ENCODE measurements around the gene ARHGAP6.

The ARHGAP6 gene

DNA sequence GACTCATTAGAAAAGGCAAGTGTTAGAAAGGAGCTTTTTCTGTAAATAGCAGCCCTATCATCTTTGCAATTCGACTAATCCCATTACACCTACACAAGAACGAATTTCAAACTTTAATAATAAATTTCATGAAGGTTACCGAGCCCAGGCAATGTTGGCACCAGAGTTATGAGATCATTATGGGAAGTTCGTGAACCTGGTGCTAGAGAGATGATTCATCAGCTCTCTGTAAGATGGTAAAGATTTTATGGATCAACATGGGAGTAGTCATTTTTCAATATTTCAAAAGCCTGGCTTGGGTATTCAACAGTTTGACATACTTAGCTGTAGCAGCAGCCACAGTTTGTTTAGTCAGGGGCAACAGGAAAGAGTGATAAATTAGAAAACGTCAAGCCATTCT lies 336.7 kb downstream of the ARHGAP6 start:
- TF ChIP-seq RARB (CRISPR knock-in tag; IDR thresholded peaks at IDR 0.05) (no peak), PPARA (CRISPR knock-in tag; IDR thresholded peaks at IDR 0.05; ENCODE audit: borderline replicate concordance) (no peak), ISL1 (CRISPR knock-in tag; IDR thresholded peaks at IDR 0.05) (0 out of 2 replicates have a peak, but pooled peaks have one; percentile 21)
- TF ChIP-seq, protein P1, sequence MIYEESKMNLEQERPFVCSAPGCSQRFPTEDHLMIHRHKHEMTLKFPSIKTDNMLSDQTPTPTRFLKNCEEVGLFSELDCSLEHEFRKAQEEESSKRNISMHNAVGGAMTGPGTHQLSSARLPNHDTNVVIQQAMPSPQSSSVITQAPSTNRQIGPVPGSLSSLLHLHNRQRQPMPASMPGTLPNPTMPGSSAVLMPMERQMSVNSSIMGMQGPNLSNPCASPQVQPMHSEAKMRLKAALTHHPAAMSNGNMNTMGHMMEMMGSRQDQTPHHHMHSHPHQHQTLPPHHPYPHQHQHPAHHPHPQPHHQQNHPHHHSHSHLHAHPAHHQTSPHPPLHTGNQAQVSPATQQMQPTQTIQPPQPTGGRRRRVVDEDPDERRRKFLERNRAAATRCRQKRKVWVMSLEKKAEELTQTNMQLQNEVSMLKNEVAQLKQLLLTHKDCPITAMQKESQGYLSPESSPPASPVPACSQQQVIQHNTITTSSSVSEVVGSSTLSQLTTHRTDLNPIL (CRISPR knock-in tag; IDR thresholded peaks at IDR 0.05; ENCODE audit: low read depth) = 0 out of 2 replicates have a peak, but pooled peaks have one; percentile 19
- ATAC-seq = no peak; the same call in 2 of the 3 replicates

DNA sequence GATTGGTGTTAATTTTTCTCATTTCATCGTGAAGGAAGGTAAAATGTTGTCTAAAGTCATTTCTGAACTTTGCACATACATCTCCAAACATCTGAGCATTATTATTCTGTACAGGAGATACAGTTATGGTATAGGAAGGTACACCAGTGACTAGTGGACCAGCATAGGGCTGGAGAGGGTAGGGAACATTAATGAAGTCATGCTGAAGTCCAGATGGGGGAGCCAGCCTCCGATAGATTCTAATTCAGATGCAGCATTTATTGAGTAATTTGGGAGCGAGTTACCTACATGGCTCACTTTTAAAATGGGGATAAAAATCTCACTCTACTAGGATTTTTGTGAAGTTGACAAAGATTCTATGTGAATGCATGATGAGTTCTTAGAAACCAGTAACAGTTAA lies 337.6 kb downstream of the ARHGAP6 start:
- TF ChIP-seq GLIS3 (CRISPR knock-in tag; IDR thresholded peaks at IDR 0.05) = no peak
- TF ChIP-seq CSDC2 (CRISPR knock-in tag; IDR thresholded peaks at IDR 0.05) = no peak
- no peak for TF ChIP-seq ZC3H10 (CRISPR knock-in tag; IDR thresholded peaks at IDR 0.05)
- TF ChIP-seq SNAI2 (CRISPR knock-in tag; IDR thresholded peaks at IDR 0.05) = no peak
- TF ChIP-seq, protein P1 (CRISPR knock-in tag; IDR thresholded peaks at IDR 0.05; ENCODE audit: low read depth) = no peak
- TF ChIP-seq TOX (CRISPR knock-in tag; IDR thresholded peaks at IDR 0.05; ENCODE audit: borderline replicate concordance) = no peak
- TF ChIP-seq RARB (CRISPR knock-in tag; IDR thresholded peaks at IDR 0.05) = no peak
- TF ChIP-seq PPARA (CRISPR knock-in tag; IDR thresholded peaks at IDR 0.05; ENCODE audit: borderline replicate concordance) = no peak
- no peak for TF ChIP-seq ESRRG (CRISPR knock-in tag; IDR thresholded peaks at IDR 0.05)
- no peak for TF ChIP-seq ZNF565 (CRISPR knock-in tag; conservative IDR thresholded peaks at IDR 0.05; ENCODE audit: low read depth)
- no peak for TF ChIP-seq TCF4 (CRISPR knock-in tag; IDR thresholded peaks at IDR 0.05; ENCODE audit: borderline replicate concordance)
- no peak for TF ChIP-seq BACH2 (CRISPR knock-in tag; IDR thresholded peaks at IDR 0.05; ENCODE audit: borderline replicate concordance)
- TF ChIP-seq ZNF8 (CRISPR knock-in tag; IDR thresholded peaks at IDR 0.05) = no peak
- no peak for TF ChIP-seq ZFP30 (CRISPR knock-in tag; IDR thresholded peaks at IDR 0.05)
- TF ChIP-seq, protein P2, sequence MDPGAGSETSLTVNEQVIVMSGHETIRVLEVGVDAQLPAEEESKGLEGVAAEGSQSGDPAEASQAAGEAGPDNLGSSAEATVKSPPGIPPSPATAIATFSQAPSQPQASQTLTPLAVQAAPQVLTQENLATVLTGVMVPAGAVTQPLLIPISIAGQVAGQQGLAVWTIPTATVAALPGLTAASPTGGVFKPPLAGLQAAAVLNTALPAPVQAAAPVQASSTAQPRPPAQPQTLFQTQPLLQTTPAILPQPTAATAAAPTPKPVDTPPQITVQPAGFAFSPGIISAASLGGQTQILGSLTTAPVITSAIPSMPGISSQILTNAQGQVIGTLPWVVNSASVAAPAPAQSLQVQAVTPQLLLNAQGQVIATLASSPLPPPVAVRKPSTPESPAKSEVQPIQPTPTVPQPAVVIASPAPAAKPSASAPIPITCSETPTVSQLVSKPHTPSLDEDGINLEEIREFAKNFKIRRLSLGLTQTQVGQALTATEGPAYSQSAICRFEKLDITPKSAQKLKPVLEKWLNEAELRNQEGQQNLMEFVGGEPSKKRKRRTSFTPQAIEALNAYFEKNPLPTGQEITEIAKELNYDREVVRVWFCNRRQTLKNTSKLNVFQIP (CRISPR knock-in tag; IDR thresholded peaks at IDR 0.05; ENCODE audit: borderline replicate concordance, low read depth) = no peak
- TF ChIP-seq, protein P3, sequence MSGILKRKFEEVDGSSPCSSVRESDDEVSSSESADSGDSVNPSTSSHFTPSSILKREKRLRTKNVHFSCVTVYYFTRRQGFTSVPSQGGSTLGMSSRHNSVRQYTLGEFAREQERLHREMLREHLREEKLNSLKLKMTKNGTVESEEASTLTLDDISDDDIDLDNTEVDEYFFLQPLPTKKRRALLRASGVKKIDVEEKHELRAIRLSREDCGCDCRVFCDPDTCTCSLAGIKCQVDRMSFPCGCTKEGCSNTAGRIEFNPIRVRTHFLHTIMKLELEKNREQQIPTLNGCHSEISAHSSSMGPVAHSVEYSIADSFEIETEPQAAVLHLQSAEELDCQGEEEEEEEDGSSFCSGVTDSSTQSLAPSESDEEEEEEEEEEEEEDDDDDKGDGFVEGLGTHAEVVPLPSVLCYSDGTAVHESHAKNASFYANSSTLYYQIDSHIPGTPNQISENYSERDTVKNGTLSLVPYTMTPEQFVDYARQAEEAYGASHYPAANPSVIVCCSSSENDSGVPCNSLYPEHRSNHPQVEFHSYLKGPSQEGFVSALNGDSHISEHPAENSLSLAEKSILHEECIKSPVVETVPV (CRISPR knock-in tag; IDR thresholded peaks at IDR 0.05) = no peak
- TF ChIP-seq ZFP3 (CRISPR knock-in tag; IDR thresholded peaks at IDR 0.05) = no peak
- TF ChIP-seq ZNF70 (CRISPR knock-in tag; IDR thresholded peaks at IDR 0.05) = no peak
- TF ChIP-seq, protein P4, sequence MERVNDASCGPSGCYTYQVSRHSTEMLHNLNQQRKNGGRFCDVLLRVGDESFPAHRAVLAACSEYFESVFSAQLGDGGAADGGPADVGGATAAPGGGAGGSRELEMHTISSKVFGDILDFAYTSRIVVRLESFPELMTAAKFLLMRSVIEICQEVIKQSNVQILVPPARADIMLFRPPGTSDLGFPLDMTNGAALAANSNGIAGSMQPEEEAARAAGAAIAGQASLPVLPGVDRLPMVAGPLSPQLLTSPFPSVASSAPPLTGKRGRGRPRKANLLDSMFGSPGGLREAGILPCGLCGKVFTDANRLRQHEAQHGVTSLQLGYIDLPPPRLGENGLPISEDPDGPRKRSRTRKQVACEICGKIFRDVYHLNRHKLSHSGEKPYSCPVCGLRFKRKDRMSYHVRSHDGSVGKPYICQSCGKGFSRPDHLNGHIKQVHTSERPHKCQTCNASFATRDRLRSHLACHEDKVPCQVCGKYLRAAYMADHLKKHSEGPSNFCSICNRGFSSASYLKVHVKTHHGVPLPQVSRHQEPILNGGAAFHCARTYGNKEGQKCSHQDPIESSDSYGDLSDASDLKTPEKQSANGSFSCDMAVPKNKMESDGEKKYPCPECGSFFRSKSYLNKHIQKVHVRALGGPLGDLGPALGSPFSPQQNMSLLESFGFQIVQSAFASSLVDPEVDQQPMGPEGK (CRISPR knock-in tag; IDR thresholded peaks at IDR 0.05; ENCODE audit: borderline replicate concordance) = no peak
- TF ChIP-seq ISL1 (CRISPR knock-in tag; IDR thresholded peaks at IDR 0.05) = no peak
- no peak for ATAC-seq

DNA sequence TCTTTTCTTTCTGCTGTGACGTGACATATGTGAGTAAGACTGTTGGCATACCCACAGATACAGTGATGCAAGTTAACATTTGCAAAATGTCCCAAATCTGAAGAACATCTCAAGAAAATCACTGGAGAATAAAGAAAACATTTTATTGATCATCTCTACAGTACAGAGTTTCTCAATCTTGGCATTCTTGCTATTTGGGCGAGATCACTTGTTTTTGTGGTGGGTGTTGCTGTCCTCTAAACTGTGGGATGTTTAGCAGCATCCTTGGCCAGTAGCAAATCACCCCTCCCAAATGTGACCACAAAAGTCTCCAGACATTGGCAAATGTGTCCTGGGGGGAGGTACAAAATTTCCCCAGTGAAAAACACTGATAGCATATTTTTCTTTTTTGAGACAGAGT lies 343.7 kb downstream of the ARHGAP6 start:
- ATAC-seq = no peak
- TF ChIP-seq, protein P5, sequence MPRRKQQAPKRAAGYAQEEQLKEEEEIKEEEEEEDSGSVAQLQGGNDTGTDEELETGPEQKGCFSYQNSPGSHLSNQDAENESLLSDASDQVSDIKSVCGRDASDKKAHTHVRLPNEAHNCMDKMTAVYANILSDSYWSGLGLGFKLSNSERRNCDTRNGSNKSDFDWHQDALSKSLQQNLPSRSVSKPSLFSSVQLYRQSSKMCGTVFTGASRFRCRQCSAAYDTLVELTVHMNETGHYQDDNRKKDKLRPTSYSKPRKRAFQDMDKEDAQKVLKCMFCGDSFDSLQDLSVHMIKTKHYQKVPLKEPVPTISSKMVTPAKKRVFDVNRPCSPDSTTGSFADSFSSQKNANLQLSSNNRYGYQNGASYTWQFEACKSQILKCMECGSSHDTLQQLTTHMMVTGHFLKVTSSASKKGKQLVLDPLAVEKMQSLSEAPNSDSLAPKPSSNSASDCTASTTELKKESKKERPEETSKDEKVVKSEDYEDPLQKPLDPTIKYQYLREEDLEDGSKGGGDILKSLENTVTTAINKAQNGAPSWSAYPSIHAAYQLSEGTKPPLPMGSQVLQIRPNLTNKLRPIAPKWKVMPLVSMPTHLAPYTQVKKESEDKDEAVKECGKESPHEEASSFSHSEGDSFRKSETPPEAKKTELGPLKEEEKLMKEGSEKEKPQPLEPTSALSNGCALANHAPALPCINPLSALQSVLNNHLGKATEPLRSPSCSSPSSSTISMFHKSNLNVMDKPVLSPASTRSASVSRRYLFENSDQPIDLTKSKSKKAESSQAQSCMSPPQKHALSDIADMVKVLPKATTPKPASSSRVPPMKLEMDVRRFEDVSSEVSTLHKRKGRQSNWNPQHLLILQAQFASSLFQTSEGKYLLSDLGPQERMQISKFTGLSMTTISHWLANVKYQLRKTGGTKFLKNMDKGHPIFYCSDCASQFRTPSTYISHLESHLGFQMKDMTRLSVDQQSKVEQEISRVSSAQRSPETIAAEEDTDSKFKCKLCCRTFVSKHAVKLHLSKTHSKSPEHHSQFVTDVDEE (CRISPR knock-in tag; IDR thresholded peaks at IDR 0.05) = no peak
- no peak for TF ChIP-seq SNAI2 (CRISPR knock-in tag; IDR thresholded peaks at IDR 0.05)
- no peak for TF ChIP-seq ZNF565 (CRISPR knock-in tag; conservative IDR thresholded peaks at IDR 0.05; ENCODE audit: low read depth)
- TF ChIP-seq, protein P4 (CRISPR knock-in tag; IDR thresholded peaks at IDR 0.05; ENCODE audit: borderline replicate concordance) = no peak
- TF ChIP-seq ESRRG (CRISPR knock-in tag; IDR thresholded peaks at IDR 0.05) = no peak
- TF ChIP-seq ZNF8 (CRISPR knock-in tag; IDR thresholded peaks at IDR 0.05) = no peak
- no peak for TF ChIP-seq ZC3H10 (CRISPR knock-in tag; IDR thresholded peaks at IDR 0.05)
- no peak for TF ChIP-seq TCF4 (CRISPR knock-in tag; IDR thresholded peaks at IDR 0.05; ENCODE audit: borderline replicate concordance)
- TF ChIP-seq, protein P2 (CRISPR knock-in tag; IDR thresholded peaks at IDR 0.05; ENCODE audit: borderline replicate concordance, low read depth) = no peak
- no peak for TF ChIP-seq ZFP3 (CRISPR knock-in tag; IDR thresholded peaks at IDR 0.05)
- TF ChIP-seq TOX (CRISPR knock-in tag; IDR thresholded peaks at IDR 0.05; ENCODE audit: borderline replicate concordance) = no peak
- no peak for TF ChIP-seq ARNTL (CRISPR knock-in tag; IDR thresholded peaks at IDR 0.05; ENCODE audit: borderline replicate concordance, low read depth)
- no peak for TF ChIP-seq CSDC2 (CRISPR knock-in tag; IDR thresholded peaks at IDR 0.05)
- TF ChIP-seq PPARA (CRISPR knock-in tag; IDR thresholded peaks at IDR 0.05; ENCODE audit: borderline replicate concordance) = no peak
